Stimulated activated CD8-positive, alpha-beta memory T cell treated with anti-CD3 and anti-CD28 coated beads, Interleukin-12 subunit alpha, Interleukin-12 subunit beta, amount 100 ng/mL, for 24 hours (primary cell): ENCODE measurements around the gene COG6.

ENCODE experiments used
- DNase-seq: peaks from one replicate; pipeline ENCODE4 v3.0.0-alpha.2; 2020; ENCODE audit errors: extremely low read depth

COG6 gene

DNA sequence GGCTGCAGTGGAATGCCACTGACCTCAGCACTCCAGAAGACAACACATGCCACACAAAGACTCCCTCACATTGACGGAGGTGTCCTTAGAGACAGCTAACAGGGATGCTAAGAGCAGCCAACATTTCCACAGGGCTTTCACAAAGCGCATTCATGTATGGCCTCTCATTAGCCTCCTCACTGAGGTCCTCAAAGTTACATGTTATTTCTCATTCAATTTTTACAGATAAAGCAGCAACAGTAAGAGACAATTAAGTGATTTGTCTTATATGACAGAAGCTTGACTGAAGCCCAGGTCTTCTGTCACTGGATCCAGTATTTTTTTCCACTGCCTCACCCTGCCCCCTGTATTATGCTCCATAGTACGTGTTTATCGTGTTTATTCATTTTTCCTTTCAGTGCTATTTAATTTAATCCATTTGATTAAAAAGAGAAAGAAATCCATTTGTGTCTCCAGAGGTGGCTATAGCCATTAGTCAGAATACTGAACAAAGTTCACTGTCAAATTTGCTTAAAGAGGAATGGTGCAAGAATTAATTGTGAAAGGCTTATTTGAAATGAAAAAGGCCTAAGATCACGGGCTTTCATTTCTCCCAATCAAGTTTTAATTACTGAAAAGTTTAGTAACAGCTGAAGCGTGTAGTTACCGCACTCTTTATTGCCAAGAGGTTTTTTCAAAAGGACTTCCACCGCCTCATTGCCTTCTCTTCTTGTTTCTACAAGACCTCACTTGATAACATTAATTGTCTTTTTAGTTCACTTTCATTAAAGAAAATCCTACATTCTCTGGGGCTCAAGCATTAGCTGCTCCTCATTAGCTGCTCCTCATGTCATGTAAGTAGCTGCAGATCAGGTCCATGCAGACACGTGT is 115.0 kb downstream of the COG6 start:
- DNase-seq = no peak

DNA sequence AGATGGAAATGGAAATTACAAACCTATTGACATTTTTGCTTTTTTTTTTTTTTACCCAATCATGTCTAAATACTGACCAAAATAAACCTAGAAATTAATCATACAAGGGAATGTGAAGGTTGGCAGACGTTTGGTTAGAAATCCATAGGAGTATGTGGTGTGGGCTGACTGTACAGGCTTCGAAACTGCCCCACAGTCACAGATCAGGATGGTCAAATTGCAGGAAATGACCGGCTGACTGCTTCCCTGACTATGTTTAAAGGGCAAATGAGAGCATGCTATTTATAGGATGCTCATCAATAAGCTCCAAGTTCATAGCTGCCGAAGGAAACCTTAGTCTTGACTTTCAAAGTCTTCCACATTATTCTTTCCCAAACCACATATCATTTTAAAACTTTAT is 118.4 kb downstream of the COG6 start:
- no peak for DNase-seq

DNA sequence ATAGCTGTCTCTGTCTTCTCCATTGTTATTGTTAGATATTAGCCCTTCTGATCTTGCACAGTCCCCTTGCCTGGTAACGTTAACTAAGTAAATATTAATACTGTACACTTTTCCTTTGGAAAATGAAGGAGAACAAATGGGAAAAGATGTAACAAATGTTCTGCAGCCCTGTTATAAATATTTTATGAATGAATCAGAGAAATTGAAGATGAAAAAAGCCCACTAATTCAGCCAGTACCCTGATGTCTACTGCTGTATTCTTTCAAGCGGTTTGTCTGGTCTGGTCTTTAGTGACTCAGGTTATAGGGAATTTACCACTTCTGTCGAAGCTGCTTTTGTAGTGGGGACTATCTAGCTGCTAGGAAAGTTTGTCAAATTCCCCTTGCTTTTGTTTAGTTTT is 121.0 kb downstream of the COG6 start:
- DNase-seq = no peak

DNA sequence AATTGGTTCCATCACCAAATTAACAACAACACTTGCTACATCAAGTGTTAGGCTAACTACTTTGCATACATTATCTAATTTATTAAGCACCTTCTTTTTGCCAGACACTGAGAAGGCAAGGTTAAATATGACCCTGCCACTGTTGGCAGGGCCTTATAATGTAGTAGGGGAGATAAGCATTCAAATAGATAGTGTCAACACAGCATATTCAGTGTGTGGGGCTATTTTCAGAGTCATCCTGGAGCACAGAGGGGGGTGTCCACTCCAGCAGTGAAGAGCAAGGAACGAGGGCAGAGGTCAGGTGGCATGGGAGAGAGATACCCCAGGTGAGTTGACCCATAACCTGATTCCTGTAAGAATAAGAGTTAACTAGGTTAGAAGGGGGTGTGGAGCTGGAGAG is 121.6 kb downstream of the COG6 start:
- no peak for DNase-seq

DNA sequence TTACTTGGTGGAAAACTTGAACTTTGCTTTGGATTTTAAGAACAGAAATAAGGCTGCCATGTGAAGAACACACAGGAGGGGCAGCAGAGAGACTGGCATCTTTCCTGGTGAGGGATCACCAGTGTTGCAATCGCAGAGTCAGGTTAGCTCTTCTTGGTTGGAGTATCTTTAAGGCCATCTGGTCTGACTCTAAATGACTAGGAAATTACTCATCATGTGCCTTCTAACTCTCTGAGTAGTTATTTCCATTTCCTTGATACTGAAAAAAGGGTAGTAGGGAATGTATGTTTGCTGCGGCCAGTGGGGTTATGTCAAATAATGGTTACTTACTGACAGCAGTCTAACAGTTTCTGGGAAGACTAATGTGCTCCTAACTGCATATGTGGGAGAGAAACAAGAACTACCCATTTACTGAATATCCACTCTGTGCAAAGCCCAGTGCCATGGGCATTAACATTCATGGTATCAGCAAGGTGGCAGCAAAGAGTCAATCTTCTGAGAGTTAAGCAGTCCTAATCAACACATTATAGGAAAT is 122.1 kb downstream of the COG6 start:
- DNase-seq = no peak

DNA sequence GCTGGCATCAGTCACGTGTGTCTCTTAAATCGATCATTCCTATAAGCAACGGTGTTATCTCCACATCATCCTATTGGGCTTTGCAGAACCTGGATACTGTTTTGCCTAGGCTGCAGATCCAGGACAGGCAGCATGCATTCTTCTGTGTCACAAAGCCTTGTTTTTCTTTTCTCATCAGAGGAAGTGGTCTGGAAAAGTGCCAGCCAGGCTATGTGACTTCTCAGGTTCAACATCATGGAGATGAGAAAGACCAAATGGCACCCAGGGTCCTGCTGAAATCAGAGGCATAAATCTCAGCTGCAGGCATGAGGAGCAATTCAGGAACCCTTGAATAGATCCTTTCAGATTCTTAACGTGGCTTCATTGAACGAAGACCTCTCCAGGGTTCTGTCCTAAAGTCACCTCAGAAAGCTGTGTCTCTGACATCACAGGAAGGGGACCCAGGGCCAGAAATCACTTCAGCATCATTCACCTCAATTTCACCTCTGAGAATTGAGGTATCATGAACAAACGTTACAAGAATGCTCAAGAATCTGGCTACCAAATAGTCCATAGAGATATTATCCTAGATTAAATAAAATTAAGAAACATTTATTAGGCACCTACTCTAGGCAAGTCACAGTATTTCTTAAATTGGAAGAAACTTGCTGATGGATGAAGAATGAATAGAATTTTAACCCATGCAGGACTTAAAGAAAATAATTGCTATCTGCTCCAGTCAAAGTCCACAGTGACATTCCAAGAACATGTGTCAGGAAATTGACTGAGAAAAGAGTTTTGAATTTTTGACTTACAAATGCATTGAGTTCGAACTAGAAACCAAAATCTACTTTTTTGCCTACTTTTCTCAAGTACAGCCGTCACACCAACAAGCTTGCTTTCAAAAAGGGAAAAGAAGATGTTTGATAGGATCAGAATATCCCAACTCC is 124.1 kb downstream of the COG6 start:
- no peak for DNase-seq

DNA sequence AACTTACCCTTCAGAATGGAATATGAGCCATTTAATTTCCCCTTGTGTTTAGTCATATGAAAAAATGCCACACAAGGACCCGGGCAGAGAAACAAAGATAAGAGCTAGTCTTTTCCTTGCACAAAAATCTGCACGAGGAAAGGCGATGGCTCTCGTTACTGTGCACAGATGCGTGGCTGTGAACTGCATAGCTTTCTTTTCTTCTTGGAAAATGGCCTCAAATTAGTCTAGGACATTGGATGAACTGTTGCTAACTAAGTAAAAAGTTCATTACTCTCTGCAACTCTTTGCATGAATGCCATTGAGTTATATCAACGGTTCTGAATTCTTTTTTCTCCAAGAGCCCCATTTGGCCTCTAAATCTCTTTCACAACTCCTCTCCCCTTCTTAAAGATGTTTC is 125.2 kb downstream of the COG6 start:
- no peak for DNase-seq

DNA sequence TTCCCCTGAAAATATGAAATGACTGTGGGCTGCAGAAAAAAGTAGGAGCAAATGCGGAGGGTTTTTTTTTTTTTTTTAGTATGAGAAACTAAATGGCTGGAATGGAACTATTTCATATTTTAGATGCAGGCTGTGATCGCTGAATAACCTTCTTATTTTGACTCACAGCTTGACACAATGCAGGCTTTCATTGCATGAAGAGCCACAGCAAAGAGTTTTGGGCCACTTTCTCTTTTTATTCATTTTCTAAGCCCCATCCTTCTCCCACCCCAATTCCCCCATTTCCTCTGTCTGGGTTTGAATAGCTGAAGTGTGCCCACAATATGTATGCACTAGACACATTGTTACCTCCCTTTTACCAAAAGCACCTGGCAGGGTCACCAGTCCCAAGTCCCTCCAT is 125.9 kb downstream of the COG6 start:
- no peak for DNase-seq

DNA sequence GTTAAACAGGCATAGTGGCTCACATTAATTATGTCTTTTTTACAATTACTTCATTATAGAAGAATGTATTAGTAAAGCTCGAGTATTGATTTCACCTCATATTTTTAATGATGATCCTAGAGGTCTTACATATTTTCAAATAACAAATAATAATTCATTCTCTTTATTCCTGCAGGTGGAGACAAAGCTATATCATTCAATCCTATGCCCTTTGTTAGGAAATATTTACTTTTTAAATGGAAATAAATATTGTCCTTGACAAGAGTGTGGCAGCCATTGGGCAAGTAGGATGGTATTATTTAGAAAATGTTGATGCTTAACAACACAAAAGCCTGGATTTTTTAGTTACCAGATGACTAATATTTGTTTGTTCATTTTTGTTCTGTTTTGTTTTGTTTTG is 127.6 kb downstream of the COG6 start:
- DNase-seq = no peak

DNA sequence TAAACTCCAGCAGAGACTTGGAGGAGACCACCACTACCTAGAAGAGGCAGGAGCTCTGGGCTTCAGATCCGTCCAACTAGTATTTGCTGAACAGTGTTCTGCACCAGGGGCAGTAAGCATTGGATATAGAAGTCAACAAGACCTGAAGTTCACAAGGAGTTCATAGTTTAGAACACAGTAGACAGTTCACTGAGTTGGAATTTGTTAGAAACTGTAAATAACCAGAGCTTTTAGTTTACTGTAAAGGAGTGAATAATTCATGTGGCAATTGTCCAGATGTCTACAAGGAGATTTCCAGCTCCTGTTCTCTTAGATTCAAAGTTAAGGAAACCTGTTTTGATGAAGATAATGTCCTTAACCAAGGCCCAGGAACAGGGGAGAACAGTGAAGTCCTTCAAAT is 128.9 kb downstream of the COG6 start:
- DNase-seq = no peak

DNA sequence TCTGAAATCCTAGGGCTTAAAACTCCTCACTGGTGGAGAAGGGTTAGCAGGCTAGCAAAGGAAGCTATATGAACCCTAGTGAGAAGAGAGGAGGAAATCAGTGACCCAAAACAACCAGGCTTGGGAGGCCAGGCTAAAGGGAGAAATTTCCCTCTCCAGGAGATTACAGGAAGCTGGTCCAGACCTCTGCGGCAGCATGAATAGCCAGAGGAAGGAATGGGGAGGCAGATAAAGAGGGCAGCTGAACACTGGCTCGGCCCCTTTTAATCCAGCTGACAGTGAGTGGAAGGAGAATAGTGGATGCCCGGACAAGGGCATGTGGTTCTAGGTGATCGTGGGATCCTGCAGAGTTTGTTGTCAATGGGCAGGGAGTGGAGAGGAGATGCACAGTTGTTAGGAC is 130.6 kb downstream of the COG6 start:
- DNase-seq = no peak

DNA sequence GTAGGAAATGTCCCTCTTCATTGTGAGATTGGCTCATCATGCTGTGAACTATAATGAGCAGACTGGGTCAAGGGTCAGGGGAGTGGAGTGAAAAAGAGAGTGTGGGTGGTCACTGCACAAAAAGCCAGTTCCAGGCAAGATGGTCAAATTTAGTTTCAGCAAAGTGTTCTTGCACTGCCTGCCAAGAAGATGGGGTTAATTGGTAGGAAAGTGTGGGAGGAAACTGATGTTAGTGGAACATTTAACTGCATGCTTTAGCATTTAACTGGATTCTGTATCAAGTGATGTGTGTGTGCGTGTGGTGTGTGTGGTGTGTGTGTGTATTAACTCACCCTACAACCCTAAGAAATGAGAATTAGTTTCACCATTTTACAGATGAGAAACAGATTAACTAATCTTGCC is 131.6 kb downstream of the COG6 start:
- no peak for DNase-seq

DNA sequence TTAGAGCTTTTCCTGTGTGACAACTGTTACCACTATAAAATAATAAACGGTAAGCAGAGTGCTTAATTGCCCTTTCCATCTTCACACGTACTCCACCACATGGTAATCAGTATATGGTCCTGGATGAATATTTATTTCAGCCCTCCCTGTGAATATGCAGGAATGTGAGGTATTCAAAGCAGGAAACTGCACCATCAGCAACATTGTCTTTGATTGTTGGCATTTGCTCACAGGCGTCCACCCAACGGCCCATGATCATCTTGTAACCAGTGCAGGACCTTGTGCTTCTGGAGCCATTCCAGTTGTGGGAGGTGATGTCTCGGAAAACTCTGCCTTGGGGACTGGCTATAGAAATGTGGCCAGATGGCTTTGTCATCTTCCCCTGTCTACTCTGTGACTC is 132.6 kb downstream of the COG6 start:
- DNase-seq = no peak

DNA sequence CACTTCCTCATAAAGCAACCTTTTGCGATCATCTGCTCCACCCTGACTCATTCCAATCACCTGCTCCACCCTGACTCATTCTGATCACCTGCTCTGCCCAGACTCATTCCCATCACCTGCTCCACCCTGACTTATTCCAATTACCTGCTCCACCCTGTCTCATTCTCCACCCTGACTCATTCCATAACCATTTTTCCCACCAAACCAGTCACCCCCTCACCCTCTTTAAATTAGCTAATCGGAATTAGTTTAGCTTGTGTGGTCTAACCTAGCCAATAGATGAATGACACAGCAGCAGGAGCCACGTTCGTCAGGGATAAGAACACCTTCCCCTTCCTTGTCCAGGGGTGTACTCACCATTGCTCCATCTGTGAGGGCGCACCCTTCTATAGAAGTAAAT is 134.0 kb downstream of the COG6 start:
- DNase-seq = no peak
